Measurements from ENCODE around the gene KSR2. TPM values are rescaled to one million over a fixed set of nuclear protein-coding genes. Genes with fewer than 3 reads are reported as not detected.

Gene KSR2
- total RNA-seq, 1 experiment from 2014 or later, result 1.3 TPM

DNA sequence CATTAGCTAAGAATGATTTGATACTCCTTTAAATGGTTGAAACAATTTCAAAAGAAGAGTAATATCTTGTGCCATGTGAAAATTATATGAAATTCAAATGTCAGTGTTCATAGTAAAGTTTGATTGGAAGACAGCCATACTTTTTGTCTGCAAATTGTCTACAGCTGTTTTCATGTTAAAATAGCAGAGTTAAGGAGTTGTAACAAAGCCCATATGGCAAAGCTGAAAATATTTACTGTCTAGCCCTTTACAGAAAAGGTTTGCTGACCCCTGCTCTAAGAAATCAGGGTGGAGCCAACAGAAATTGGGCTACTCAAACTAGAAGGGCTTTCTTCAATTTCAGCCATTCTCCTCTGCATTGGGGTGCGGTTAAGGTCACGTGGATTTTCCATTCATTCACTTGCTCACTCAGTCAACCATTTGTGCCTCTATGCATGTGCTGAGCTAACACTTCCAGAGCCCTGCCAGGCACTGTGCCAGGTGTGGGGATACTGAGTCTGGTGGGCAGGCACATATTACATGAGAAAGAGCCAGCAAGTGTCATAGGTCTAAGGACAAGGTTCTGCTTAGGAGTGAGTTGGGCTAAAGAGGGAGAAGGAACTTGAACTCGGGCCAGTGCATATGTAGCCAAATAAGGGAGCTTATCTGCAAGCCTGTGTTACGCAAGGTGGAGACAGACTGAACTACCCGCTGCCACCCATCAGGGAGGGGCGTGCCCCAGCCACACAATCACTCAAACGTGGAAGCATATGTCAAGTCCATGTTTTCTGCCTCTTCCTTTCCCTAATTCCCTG lies 467.5 kb downstream of the KSR2 start:
- Histone ChIP-seq H3K27ac (ENCODE audit: insufficient read length, low read depth, low read length) (no peak overlapping the region), H3K79me1 (ENCODE audit: insufficient read depth, low read depth, low read length, poor library complexity, severe bottlenecking) (no peaks in the 10 kb centered on the region), H4K91ac (ENCODE audit: insufficient read length, low read depth, low read length) (no peak overlapping the region), H3K4me1 (ENCODE audit: insufficient read depth, low read length) (no peaks in the 10 kb centered on the region), H2AFZ (ENCODE audit: low read length) (no peak overlapping the region), H2BK20ac (ENCODE audit: low read depth, low read length, poor library complexity, severe bottlenecking) (no peak overlapping the region), H2BK120ac (ENCODE audit: low read depth, low read length, poor library complexity, severe bottlenecking) (no peak overlapping the region), H3K9ac (ENCODE audit: extremely low read depth, insufficient read length, low read length) (no peak overlapping the region), H2BK12ac (ENCODE audit: insufficient read length, low read depth, low read length) (no peak overlapping the region), H3K18ac (ENCODE audit: insufficient read length, low read depth, low read length) (no peak overlapping the region), H3K23ac (ENCODE audit: insufficient read length, low read depth, low read length) (no peak overlapping the region), H4K20me1 (ENCODE audit: control insufficient read depth, insufficient read depth, insufficient read length) (no peaks in the 10 kb centered on the region), H3K4ac (ENCODE audit: low read depth, low read length) (no peak overlapping the region), H3K14ac (ENCODE audit: insufficient read depth, low read length) (no peak overlapping the region), H4K8ac (replicated peaks; ENCODE audit: insufficient read length, low read depth, low read length) (no peak overlapping the region), H2BK15ac (ENCODE audit: low read depth, low read length) (no peak overlapping the region), H2BK5ac (ENCODE audit: insufficient read length, low read length) (no peak overlapping the region), H4K5ac (ENCODE audit: insufficient read length, low read depth, low read length) (no peak overlapping the region), H3K4me2 (ENCODE audit: insufficient read depth, insufficient read length, low read length) (no peak overlapping the region), H3K79me2 (ENCODE audit: insufficient read depth, low read length) (no peaks in the 10 kb centered on the region), H3K56ac (ENCODE audit: insufficient read length, low read depth, low read length) (no peak overlapping the region), H2AK5ac (ENCODE audit: insufficient read length, low read length) (no peak overlapping the region), H3K27me3 (ENCODE audit: insufficient read depth, low read length) (no peaks in the 10 kb centered on the region), H3K23me2 (ENCODE audit: insufficient read length, low read depth, low read length, poor library complexity, severe bottlenecking) (no peaks in the 10 kb centered on the region), H3T11ph (ENCODE audit: low read length) (no peak overlapping the region), H3K9me3 (ENCODE audit: control insufficient read depth, low read depth, low read length) (no peaks in the 10 kb centered on the region)
- H3K9me3 Mint-ChIP-seq, result no peaks in the 10 kb centered on the region
- no peak overlapping the region; a peak in 1 of 7 replicates for H3K27ac Mint-ChIP-seq
- H3K4me3 Mint-ChIP-seq, result no peak overlapping the region
- WGBS (ENCODE audit: extremely low coverage, insufficient read length, low lambda C conversion rate), result no CpG with 5 or more reads among the region's 7 CpGs
- H3K4me1 Mint-ChIP-seq, result peaks cover 10 to 12% of the 10 kb centered on the region in 2 experiments
- no peaks in the 10 kb centered on the region; the same call in 1 of the 2 replicates for H3K27me3 Mint-ChIP-seq (ENCODE audit: low read depth)
- no peak for DNase-seq
- TF ChIP-seq, protein P1, sequence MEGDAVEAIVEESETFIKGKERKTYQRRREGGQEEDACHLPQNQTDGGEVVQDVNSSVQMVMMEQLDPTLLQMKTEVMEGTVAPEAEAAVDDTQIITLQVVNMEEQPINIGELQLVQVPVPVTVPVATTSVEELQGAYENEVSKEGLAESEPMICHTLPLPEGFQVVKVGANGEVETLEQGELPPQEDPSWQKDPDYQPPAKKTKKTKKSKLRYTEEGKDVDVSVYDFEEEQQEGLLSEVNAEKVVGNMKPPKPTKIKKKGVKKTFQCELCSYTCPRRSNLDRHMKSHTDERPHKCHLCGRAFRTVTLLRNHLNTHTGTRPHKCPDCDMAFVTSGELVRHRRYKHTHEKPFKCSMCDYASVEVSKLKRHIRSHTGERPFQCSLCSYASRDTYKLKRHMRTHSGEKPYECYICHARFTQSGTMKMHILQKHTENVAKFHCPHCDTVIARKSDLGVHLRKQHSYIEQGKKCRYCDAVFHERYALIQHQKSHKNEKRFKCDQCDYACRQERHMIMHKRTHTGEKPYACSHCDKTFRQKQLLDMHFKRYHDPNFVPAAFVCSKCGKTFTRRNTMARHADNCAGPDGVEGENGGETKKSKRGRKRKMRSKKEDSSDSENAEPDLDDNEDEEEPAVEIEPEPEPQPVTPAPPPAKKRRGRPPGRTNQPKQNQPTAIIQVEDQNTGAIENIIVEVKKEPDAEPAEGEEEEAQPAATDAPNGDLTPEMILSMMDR (conservative IDR thresholded peaks at IDR 0.05), result no peak
- no peaks in the 10 kb centered on the region; a peak in 1 of 7 replicates for H3K36me3 Mint-ChIP-seq (ENCODE audit: insufficient read depth in 1 of 3, low read depth in 3 of 3)

Measured in H9 (cell line).